Suppressor macrophage treated with lipopolysaccharide for 1 hour (primary cell): Measurements from ENCODE around the gene IGF2BP2.
"Not testable (repeated sequence)": the region's sequence is repeated elsewhere in the genome, so short reads cannot be mapped to it uniquely, and the experiment has no call there.

Experiments used
- DNase-seq, 3 donors: peaks; one replicate each; pipeline ENCODE4 v3.0.0-alpha.2; 2020 to 2022

The IGF2BP2 gene

GRCh38 chr3:185797993-185798830 lies 26.6 kb downstream of the IGF2BP2 start:
- no peak for DNase-seq

GRCh38 chr3:185797108-185797881 lies 27.5 kb downstream of the IGF2BP2 start:
- no peak for DNase-seq

GRCh38 chr3:185796431-185797107 lies 28.3 kb downstream of the IGF2BP2 start:
- no peak for DNase-seq

- DNase-seq = no peak
These were observed 31.5 kb downstream of the IGF2BP2 start for GRCh38 chr3:185793381-185793780.

- no peak for DNase-seq
These were observed 31.9 kb downstream of the IGF2BP2 start for GRCh38 chr3:185792955-185793354.

- no peak for DNase-seq
These were observed 34.7 kb downstream of the IGF2BP2 start for GRCh38 chr3:185789891-185790830.

GRCh38 chr3:185789134-185789533 lies 35.7 kb downstream of the IGF2BP2 start:
- DNase-seq = no peak

GRCh38 chr3:185788292-185788691 lies 36.5 kb downstream of the IGF2BP2 start:
- DNase-seq = no peak

GRCh38 chr3:185786956-185787877 lies 37.6 kb downstream of the IGF2BP2 start:
- no peak for DNase-seq

GRCh38 chr3:185786258-185786657 lies 38.6 kb downstream of the IGF2BP2 start:
- not testable (repeated sequence) for DNase-seq

- no peak for DNase-seq
These were observed 40.5 kb downstream of the IGF2BP2 start for GRCh38 chr3:185784317-185784716.

- no peak for DNase-seq
These were observed 43.1 kb downstream of the IGF2BP2 start for GRCh38 chr3:185781759-185782158.

GRCh38 chr3:185779461-185779860 lies 45.4 kb downstream of the IGF2BP2 start:
- DNase-seq = no peak

GRCh38 chr3:185778821-185779220 lies 46.0 kb downstream of the IGF2BP2 start:
- DNase-seq = no peak

GRCh38 chr3:185778094-185778493 lies 46.7 kb downstream of the IGF2BP2 start:
- no peak for DNase-seq

GRCh38 chr3:185770109-185770508 lies 54.7 kb downstream of the IGF2BP2 start:
- peak in 1 of 3 donors; percentile 51 for DNase-seq

- peak; percentile 85 to 92 (median 85) for DNase-seq
These were observed 56.3 kb downstream of the IGF2BP2 start for GRCh38 chr3:185768578-185768982.

- DNase-seq = peak in 1 of 3 donors; percentile 10
These were observed 57.7 kb downstream of the IGF2BP2 start for GRCh38 chr3:185767002-185767688.

- no peak for DNase-seq
These were observed 58.4 kb downstream of the IGF2BP2 start for GRCh38 chr3:185766329-185767001.

GRCh38 chr3:185764980-185765370 lies 59.9 kb downstream of the IGF2BP2 start:
- no peak for DNase-seq
